Measurements from ENCODE around the gene PDE7B.

DNA sequence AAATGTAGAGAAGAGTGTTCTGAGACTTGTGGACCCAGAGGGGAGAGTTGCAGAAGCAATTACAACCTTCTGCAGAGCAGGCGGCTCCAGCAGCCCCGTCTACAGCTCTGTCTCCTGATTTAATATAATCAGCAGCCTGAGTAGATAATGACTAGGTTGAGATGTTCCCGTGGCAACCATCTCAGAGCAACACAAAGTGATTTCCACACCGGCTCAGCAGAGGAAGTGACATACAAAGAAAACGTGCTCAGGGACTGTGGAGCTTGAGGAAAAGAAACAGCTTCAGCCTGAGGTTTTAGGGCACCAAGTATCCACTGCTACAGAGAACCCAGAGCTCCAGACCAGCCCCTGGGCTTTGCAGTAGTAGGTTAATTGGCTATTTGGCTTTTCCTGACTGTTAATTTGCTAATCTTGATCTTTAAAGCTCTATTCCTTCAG, 262.3 kb downstream of the PDE7B start:
- TF ChIP-seq POLR2A (IDR thresholded peaks at IDR 0.05; ENCODE audit: low read depth), result no peak
- TF ChIP-seq, protein P1, sequence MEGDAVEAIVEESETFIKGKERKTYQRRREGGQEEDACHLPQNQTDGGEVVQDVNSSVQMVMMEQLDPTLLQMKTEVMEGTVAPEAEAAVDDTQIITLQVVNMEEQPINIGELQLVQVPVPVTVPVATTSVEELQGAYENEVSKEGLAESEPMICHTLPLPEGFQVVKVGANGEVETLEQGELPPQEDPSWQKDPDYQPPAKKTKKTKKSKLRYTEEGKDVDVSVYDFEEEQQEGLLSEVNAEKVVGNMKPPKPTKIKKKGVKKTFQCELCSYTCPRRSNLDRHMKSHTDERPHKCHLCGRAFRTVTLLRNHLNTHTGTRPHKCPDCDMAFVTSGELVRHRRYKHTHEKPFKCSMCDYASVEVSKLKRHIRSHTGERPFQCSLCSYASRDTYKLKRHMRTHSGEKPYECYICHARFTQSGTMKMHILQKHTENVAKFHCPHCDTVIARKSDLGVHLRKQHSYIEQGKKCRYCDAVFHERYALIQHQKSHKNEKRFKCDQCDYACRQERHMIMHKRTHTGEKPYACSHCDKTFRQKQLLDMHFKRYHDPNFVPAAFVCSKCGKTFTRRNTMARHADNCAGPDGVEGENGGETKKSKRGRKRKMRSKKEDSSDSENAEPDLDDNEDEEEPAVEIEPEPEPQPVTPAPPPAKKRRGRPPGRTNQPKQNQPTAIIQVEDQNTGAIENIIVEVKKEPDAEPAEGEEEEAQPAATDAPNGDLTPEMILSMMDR (IDR thresholded peaks at IDR 0.05), result no peak
